ENCODE results near the gene ATP6V0B. TPM values are rescaled to one million over a fixed set of nuclear protein-coding genes. Genes with fewer than 3 reads are reported as not detected.

ATP6V0B gene
- total and polyA plus RNA-seq, 2 of the 8 experiments (the other 6 are each of a cell fraction or from before 2014, with no cell fraction given), result 105 to 308 TPM

DNA sequence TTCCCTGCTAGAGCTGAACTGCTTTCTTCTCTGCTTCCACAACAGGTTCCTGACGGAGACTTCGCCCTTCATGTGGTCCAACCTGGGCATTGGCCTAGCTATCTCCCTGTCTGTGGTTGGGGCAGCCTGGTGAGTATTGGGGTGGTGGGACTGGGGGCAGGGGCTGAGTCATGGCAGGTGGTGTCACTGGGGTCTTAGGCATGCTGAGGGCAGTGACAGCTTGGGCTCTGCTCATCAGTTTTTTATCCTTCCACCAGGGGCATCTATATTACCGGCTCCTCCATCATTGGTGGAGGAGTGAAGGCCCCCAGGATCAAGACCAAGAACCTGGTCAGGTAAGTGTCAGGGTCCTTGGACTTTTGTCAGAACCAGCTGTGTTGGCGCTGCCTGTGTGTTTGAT lies 1.3 kb downstream of the ATP6V0B start:
- H4K5ac ChIP-seq (ENCODE audit: insufficient read length, low read depth, low read length), result no peak overlapping the region
- no peak overlapping the region for H2AFZ ChIP-seq (ENCODE audit: low read length)
- H3K4me3 ChIP-seq (ENCODE audit: extremely low read depth in 1 of 4, insufficient read depth in 2 of 4, low read depth in 3 of 4, low read length in 4 of 4), result peak overlapping the region; percentile 79 to 88 (median 82); a peak in 6 of 8 replicates
- peaks cover 2 to 33% (median 17%) of the 10 kb centered on the region in 4 experiments; a peak in 7 of 8 replicates for H3K36me3 ChIP-seq (ENCODE audit: control insufficient read depth in 2 of 4, insufficient read depth in 4 of 4, low read length in 3 of 4)
- no peak for FAIRE-seq
- H3K4me2 ChIP-seq (ENCODE audit: insufficient read depth in 1 of 2, low read depth in 2 of 2, low read length in 2 of 2), result peak overlapping the region; percentile 81 to 85
- peak overlapping the region in 1 of 4 experiments; percentile 60; a peak in 2 of 7 replicates for H3K9ac ChIP-seq (replicated peaks in 1 of 4; ENCODE audit: extremely low read depth in 1 of 4, low read depth in 3 of 4, low read length in 3 of 4)
- H3K4ac ChIP-seq (replicated peaks; ENCODE audit: insufficient read length, low read depth, low read length), result no peak overlapping the region
- H3K14ac ChIP-seq (ENCODE audit: insufficient read length), result no peak overlapping the region
- no peak overlapping the region for H2BK5ac ChIP-seq (ENCODE audit: low read depth, low read length)
- no peak overlapping the region for H4K91ac ChIP-seq (replicated peaks; ENCODE audit: insufficient read length, low read length)
- no peaks in the 10 kb centered on the region for H3K9me3 ChIP-seq (ENCODE audit: insufficient read depth in 2 of 2, low read depth in 1 of 2, low read length in 1 of 2)
- peaks cover 0 to 26% of the 10 kb centered on the region in 2 experiments; a peak in 2 of 4 replicates for H3K79me2 ChIP-seq (ENCODE audit: control insufficient read depth in 1 of 2, insufficient read depth in 2 of 2, low read length in 2 of 2)
- H2BK12ac ChIP-seq (ENCODE audit: low read depth, low read length), result no peak overlapping the region
- no peak overlapping the region for H2BK15ac ChIP-seq (ENCODE audit: low read length)
- no peak for TF ChIP-seq EP300 (IDR thresholded peaks at IDR 0.05; ENCODE audit: borderline replicate concordance in 1 of 2, low read depth in 2 of 2, low read length in 2 of 2)
- TF ChIP-seq SIN3A (conservative IDR thresholded peaks at IDR 0.05 in 1 of 2, IDR thresholded peaks at IDR 0.05 in 1 of 2; ENCODE audit: low read depth in 1 of 2, low read length in 2 of 2), result peak in 1 of 2 experiments; percentile 16; a peak in 1 of 4 replicates
- H3K18ac ChIP-seq (ENCODE audit: extremely low read depth, low read length), result no peak overlapping the region
- no peak overlapping the region for H3K27ac ChIP-seq (ENCODE audit: low read depth, low read length)
- CTCF ChIA-PET (ENCODE audit: partially characterized antibody), result interaction anchor here (0.6 to 5.0 kb wide), 9 partner anchors 13 to 215 kb away, joined by 3 to 34 read pairs (median 4); partner anchors contain the start of gene CCDC24
- POLR2A ChIA-PET (ENCODE audit: partially characterized antibody), result interaction anchor here (1.0 to 12.9 kb wide), 11 partner anchors 14 to 316 kb away, joined by 3 to 189 read pairs (median 4); partner anchors contain the start of genes CCDC24 and SLC6A9
- H2AK5ac ChIP-seq (ENCODE audit: low read depth, low read length), result no peak overlapping the region
- H3K23ac ChIP-seq (ENCODE audit: insufficient read length), result no peak overlapping the region
- 81% methylated on average over 4 of the region's 4 CpGs; no CpG with 5 or more reads in 1 of the 2 experiments for WGBS, 2 experiments (ENCODE audit: extremely low coverage in 1 of 2, insufficient coverage in 1 of 2, insufficient read length in 1 of 2, insufficient replicate concordance in 2 of 2, low coverage in 1 of 2, low lambda C conversion rate in 2 of 2, missing lambda C conversion rate in 1 of 2)
- no peak for DNase-seq (ENCODE audit: low read depth in 1 of 2, low spot score in 2 of 2)
- peaks cover 19% of the 10 kb centered on the region for H3K79me1 ChIP-seq (ENCODE audit: low read depth, low read length)
- H4K20me1 ChIP-seq (replicated peaks in 1 of 2; ENCODE audit: control insufficient read depth in 1 of 2, insufficient read depth in 2 of 2, low read length in 2 of 2), result peaks cover 4 to 24% of the 10 kb centered on the region in 2 experiments
- H3K27me3 ChIP-seq (replicated peaks in 1 of 4; ENCODE audit: control insufficient read depth in 3 of 4, extremely low read depth in 1 of 4, insufficient read depth in 3 of 4, low read length in 3 of 4), result no peaks in the 10 kb centered on the region
- H2BK120ac ChIP-seq (replicated peaks; ENCODE audit: low read depth, low read length), result no peak overlapping the region
- H3K23me2 ChIP-seq (ENCODE audit: low read depth, low read length), result peaks cover 27% of the 10 kb centered on the region
- no peak overlapping the region for H4K8ac ChIP-seq (ENCODE audit: extremely low read depth, insufficient read depth, low read length)
- no peak overlapping the region for H3K56ac ChIP-seq (replicated peaks; ENCODE audit: insufficient read length, low read depth, low read length)
- H2BK20ac ChIP-seq (ENCODE audit: low read length), result no peak overlapping the region
- peaks cover 4 to 22% (median 16%) of the 10 kb centered on the region in 4 experiments for H3K4me1 ChIP-seq (replicated peaks in 1 of 4; ENCODE audit: control insufficient read depth in 3 of 4, insufficient read depth in 4 of 4, low read length in 3 of 4)
